Measurements from ENCODE around the gene ZNF280D.

DNA sequence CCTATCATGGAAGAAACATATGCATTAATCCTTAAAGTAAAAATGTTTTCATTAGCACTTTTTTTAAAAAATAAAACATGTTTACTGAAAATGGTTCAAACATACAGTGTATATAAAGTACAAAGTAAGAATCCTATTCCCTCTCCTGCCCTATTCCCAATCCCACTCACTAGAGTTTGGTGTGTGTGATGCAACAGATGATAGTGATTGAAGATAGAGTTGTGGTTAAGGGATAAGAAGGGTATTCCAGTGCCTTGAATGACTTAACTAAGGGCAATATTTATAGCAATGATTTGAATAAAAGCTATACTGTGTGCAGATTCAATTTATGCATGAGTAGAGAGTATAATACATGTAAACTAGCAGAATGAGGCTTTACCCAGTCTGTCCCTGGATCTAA, 18.1 kb downstream of the ZNF280D start:
- TF ChIP-seq, protein P1, sequence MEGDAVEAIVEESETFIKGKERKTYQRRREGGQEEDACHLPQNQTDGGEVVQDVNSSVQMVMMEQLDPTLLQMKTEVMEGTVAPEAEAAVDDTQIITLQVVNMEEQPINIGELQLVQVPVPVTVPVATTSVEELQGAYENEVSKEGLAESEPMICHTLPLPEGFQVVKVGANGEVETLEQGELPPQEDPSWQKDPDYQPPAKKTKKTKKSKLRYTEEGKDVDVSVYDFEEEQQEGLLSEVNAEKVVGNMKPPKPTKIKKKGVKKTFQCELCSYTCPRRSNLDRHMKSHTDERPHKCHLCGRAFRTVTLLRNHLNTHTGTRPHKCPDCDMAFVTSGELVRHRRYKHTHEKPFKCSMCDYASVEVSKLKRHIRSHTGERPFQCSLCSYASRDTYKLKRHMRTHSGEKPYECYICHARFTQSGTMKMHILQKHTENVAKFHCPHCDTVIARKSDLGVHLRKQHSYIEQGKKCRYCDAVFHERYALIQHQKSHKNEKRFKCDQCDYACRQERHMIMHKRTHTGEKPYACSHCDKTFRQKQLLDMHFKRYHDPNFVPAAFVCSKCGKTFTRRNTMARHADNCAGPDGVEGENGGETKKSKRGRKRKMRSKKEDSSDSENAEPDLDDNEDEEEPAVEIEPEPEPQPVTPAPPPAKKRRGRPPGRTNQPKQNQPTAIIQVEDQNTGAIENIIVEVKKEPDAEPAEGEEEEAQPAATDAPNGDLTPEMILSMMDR (IDR thresholded peaks at IDR 0.05), result no peak
- no peak for TF ChIP-seq POLR2A (IDR thresholded peaks at IDR 0.05)
